IPS-11a (cell line): ENCODE data around the gene HEXIM1.
"Not testable (repeated sequence)": the region's sequence is repeated elsewhere in the genome, so short reads cannot be mapped to it uniquely, and the experiment has no call there.

ENCODE experiments used
- H3K4me3 ChIP-seq: one replicate; pipeline ENCODE4 v1.5.1; 2013; ENCODE audit warnings: low read depth, low read length, control low read depth

Gene HEXIM1

DNA sequence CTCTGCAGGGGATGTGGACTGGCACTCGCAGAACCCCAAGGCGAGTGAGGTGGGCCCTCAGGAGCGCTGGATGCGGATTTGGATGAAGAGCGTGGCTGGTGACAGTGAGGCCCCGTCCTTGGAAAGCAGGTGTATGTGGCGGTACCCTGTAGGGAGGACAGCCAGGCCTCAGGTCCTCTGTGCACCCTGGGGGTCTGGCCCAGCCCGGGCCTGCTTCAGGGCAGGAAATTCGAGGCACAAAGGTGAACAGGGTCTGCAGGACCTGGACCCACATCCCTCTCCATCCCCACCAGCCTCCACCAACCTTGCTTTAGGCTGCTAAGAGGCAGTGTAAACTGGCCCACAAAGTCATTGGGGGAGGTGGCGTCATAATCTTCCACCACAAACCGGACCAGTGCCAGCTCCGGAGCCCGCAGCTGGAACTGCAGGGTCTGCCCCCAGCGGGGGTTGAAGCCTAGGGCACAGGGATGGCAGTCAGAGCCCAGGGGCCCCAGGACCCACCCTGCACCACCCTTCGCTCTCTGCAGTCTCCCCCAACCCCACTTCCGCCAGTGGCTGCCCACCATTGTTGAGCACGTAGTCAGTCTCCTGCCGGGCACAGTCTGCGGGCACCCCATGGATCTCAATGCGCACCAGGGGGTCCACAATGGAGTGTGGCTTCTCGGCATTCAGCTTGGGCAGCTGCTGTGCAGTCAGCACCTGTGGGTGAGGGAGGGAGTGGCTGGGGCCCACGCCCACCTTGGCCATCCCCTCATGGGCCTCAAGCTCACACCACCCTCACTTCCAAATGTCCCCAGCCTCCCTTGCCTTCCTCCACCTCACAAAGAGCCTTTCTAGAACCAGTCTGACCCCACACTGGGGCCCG lies 35.5 kb upstream of the HEXIM1 start:
- no peak overlapping the region for H3K4me3 ChIP-seq

DNA sequence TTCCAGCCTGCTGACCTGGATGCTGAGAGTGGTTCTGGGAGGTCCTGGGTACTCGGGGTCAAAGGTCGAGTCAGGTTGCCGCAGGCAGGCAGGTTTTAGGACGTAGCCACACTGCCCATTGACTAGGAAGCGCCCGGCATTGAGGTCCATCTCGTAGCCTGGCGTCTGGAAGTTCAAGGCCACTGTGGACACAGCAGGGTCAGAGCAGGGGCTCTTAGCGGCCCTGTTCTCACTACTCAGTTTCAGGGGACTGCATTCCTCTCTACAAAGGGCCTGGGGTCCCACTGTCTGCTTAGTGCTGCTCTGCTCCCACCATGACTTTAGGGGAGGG lies 34.9 kb upstream of the HEXIM1 start:
- no peak overlapping the region for H3K4me3 ChIP-seq

DNA sequence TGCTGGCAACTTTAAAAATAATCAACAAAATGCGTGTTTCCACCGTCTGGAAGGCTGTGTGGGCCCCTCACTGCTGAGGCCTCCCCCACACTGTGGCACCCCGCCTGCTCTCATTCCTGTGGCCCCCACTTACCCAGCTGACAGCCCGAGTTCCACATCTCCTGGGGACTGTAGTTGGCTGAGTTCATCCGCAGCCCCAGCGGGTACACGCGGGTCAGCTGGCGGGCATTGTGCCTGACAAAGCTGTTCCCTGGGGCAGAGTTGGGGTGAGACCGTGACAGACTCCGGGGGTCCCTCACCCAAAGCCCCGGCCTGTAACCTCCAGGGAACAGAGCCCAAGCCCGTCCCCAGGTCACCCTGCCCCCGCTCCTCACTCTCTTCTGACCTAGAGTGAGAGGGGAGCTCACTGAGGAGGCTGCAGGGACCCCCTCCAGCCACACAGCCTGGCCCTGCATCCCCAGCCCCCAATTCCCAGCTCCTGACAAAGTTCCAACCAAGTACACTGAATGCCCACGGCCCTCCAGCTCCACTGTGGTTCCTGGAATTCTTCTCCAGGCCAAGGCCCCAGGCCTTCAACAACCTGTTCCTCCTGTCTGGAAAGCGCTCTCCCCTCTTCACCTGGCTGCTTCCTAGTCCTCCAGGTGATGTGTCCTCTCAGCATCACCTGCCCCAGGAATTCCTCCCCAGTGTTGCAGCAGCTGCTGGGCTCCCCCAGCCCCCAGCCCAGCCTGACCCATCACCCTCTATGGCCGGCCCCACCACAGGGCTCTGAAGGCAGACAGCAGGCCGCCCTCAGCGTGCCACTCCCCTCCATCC lies 34.0 kb upstream of the HEXIM1 start:
- H3K4me3 ChIP-seq: no peak overlapping the region

DNA sequence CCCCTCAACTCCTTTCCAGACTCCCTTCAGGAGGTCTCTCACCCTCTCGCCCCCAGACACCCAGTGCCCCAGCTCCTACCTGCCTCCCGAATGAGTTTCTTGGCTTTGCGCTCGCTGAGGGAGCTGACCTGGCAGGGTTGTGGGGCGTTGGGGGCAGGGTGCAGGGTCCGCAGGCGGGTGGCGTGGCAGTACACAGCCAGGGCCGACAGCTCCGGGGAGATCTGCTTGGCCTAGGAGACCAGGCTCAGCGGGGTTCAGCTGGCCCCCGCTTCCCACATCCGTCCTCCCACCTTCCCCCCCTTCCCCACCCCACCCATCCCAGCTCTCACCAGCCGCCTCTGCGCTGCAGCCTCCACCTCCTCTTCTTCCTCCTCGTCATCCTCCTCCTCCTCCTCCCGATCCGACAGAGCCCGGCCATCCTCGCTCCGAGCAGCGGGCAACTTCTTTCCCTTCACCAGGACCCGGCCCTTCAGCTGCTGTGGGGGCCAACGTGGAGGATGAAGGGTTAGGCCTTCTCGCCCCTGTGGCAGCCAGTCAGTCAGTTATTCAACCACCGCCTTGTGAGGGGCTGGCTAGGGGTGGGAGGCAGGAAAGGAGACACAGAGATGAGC lies 33.2 kb upstream of the HEXIM1 start:
- H3K4me3 ChIP-seq: no peak overlapping the region

DNA sequence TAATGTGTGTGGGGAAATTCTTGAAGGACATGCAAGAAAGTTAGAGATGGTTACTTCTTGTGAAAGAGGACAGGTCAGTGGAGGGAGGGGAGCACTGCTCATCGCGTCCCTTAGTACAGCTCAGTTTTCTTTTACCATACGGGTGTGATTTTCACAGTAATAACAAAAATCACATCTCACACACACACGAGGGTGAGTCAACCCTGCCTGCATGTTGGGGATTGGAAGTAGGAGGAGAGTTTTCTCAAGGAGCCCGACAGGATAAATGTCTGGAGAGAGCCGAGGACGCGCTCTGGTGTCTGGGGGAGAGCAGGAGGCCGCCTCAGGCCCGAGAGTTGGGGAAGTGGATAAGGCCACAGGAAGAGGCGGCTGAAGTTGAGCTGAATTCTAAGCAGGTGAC lies 32.4 kb upstream of the HEXIM1 start:
- no peak overlapping the region for H3K4me3 ChIP-seq

DNA sequence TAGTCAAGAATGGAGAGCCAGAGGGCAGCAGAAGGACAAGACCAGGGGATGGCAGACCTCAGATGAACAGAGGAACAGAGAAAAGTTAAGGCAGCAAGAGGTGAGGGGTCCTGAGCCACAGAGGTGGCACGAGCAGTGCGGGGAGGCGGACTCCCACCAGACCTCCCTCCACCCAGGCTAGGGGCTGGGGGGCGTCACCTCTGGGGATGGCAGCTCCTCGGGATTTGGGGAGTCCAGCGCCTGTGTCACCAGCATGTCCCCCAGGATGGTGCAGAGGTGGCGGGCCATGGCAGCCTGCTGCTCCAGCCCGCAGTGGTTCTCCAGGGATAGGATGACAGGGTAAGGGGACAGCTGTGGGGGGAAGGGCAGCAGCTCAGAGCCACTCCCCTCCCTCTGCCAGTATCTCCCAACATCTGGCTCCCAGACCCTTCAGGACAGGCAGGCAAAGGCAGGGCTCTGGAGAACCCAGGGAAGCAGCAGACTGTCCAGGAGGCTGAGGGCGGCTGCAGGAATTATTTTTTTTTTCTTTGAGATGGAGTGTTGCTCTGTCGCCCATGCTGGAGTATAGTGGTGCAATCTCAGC lies 31.8 kb upstream of the HEXIM1 start:
- H3K4me3 ChIP-seq: no peak overlapping the region

DNA sequence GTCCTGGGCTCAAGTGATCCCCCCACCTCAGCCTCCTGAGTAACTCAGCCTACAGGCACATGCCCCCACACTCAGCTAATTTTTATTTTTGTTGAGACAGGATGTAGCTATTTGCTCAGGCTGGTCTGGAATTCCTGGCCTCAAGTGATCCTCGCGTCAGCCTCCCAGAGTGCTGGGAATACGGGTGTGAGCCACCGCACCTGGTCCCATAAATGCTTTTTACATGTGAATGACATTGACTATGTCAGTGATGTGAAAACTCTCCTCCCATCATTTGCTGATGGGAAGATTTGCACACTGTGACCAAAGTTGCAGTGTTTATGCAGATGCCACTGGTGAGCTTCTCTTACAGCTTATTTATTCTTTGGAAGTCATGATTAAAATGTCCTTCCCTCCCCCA lies 30.9 kb upstream of the HEXIM1 start:
- no peak overlapping the region for H3K4me3 ChIP-seq

DNA sequence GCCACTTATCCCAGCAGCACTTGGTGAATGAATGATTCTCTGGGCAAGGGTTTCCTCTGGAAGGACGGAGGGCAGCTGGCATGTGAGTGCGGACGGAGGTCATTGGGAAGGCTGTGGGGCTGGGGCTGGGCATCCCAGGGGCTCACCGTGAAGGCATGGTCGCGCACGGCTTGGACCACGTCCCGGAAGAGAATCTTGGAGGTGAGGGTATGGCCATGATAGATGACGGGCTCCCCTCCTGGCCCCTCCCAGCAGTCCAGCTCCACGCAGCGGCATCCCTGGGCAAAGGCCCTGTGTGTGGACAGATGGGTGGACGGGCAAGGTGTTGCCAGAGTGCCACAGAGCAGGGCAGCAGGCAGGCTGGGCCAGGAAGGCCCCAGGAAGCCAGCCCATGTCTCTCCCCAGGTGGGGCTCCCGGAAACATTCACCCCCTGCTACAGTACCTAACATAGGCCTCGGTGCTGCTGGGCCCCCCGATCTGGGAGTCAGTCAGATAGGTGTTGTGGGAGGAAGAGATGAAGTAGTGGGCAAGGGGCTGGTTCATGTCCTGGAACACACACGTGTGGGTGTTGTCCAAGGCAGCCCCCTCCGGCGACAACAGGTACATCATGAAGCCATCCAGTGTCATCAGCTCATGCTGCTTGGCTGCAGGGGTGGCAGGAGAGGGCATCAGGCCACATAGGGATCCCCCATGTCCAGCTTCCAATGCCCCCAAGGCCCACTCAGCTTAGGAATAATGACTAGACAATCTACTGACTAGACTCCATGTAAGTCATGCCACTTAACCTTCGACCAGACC lies 30.2 kb upstream of the HEXIM1 start:
- H3K4me3 ChIP-seq: no peak overlapping the region

DNA sequence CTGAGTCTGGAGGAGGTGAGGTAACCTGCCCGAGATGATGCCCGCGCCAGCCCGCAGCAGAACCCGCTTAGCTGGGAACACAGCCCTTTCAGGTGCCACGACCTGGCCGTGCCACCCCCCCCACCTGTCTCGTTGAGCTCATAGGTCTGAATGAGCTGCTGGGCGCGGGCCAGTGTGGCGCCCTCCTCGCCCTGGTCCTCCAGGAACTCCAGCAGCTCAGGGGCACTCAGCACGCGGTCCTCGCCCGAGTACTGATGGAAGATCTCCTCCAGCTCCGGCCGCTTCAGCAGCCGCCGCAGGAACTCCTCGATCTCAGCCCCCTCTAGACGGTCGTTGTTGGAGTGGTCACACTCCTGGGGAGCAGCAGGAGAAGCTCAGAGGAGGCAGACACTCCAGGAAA lies 29.6 kb upstream of the HEXIM1 start:
- H3K4me3 ChIP-seq: no peak overlapping the region

DNA sequence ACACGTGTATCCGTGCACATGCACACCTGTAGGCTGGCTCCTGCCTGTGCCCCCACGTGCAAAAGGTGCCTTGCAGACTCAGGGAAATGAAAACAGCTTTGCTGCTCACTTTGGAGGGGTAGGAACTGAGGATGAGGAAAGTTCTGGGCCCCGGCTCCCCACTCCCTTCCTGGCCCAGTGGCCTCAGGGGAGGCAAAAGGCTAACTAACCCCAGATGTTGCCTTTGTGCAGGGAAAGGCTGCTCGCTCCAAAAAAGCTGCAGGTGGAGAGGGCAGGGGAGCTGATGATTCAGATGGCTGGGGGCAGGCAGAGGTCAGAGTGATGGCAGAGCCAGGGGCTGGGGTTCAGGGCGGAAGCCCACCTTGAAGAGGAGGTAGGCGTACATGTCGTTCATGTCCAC lies 28.3 kb upstream of the HEXIM1 start:
- H3K4me3 ChIP-seq: no peak overlapping the region

DNA sequence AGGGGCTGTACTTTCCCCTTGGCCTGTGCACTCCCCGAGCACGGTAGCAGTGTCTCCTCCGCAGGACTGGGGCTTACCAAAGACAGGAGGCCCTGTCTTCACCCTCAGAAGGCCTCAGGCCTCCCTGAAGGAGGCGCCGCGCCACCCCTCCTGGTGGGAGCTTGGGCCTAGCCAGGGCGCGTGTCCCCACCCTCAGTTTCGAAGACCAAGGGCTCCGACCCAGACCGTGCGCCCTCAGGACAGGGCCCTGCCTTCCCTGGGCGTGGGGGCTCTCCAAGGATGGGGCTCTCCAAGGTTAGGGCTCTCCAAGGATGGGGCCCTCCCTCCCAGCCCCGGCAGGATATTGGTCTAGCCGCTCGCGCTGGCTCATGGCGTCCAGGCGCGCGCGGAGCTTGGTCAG lies 27.7 kb upstream of the HEXIM1 start:
- H3K4me3 ChIP-seq: no peak overlapping the region

DNA sequence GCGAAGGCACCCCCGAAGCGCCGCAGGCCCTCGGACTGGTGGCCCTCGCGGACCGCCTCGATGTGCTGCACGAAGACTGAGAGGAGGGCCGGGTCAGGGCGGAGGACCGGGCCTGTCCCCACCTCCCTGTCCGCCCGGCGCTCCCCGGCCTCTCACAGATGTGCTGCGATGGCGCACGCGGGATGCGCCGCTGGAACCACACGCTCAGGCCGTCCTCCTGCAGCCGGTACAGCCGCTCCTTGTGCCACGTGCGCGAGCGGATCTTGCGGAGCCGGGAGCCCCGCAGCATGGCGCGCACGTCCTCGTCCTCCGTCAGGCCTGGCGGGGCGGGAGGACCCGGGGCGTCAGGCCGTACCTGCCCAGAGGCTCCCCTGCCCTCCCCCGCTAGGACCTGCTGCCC lies 27.2 kb upstream of the HEXIM1 start:
- no peak overlapping the region for H3K4me3 ChIP-seq

DNA sequence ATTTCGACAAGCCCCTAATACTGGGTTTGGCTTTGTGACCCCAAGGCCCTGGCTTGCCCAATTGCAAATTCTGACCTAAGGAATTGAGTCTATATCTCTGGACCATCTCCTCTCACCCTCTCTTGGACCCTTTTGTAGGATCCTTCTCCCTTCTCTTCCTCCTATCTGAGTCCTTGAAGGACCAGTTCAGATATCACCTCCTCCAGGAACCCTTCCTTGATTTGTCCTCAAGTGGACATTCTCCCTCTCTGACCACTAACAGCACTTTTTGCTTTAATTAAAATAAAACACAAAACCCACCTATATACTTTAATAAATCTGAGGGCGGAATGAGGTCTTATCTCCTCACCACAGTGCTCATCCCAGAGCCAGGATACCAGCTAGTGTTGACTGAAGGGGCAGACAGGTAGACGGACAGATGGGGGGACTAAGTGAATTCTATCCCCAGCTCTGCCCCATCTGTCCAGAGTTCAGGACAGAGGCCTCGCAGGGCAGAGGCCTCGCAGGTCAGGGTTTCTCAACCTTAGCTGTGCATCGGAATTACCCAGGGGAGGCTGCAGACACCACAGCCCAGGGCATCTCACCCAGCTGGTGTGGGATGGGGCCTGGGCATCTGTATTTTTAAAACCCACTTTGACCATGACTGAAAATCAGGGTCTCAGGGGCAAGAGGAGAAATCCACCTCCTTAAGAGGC lies 25.1 kb upstream of the HEXIM1 start:
- H3K4me3 ChIP-seq: no peak overlapping the region

DNA sequence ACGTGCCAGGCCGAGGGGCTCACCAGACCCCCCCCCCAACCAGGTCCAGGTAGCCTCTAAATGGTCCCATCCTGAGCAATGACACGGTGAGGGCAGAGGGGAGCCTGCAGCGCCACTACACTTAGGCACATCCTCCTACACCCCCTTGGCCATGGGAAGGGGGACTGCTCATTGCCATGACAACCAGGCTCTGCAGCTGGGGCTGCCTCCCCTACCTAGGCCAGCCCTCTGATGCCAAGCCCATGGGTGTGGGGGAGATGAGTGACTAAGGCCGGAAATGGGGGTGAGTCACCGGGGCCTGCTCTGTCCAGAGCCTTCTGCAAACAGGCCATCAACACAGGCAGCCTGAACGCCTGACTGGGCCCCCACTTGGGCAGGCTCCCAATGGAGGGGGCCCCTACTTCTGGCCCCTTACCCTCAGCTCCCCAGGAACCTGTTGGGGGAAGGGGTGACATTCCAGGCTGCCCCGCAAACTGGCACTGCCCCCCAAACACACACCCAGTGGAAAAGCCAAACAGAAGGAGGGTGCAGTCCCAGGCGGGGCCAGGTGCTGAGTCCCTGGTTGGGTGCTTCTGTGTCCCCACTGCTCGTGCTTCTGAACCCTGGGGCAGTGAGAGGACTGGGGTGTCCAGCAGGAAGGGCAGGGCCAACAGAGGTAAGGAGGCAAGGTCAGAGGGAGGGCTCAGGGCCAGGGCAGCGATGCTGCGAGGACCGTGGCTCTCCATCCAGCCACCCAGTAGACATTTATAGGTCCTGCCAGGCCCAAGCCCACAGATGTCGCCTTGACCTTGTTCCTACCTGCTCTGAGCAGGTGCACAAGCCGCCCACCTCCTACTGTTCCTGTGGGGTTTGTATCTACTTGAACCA lies 24.1 kb upstream of the HEXIM1 start:
- no peak overlapping the region for H3K4me3 ChIP-seq

DNA sequence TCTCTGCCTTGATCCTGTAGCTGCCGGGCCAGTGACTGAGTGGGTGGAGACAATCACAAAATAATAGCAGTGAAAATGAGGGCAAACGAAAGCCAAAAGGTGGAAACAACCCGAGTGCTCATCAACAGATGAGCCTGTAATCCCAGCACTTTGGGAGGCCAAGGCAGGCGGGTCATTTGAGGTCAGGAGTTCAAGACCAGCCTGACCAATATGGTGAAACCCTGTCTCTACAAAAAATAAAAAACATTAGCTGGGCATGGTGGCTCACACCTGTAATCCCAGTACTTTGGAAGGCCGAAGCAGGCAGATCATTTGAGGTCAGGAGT lies 23.5 kb upstream of the HEXIM1 start:
- not testable (repeated sequence) for H3K4me3 ChIP-seq

DNA sequence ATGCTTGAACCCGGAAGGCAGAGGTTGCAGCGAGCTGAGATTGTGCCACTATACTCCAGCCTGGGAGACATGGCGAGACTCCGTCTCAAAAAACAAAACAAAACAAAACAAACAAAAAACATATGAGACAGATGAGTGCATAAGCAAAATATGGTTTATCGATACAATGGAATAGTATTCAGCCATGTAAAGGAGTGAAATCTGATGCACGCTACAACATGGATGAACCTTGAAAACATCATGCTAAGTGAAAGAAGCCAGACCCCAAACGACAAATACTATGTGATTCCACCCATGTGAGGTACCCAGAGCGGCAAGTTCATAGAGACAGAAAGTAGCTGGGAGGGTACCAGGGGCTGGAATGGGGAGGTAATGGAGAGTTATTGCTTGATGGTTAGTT lies 22.8 kb upstream of the HEXIM1 start:
- no peak overlapping the region for H3K4me3 ChIP-seq

DNA sequence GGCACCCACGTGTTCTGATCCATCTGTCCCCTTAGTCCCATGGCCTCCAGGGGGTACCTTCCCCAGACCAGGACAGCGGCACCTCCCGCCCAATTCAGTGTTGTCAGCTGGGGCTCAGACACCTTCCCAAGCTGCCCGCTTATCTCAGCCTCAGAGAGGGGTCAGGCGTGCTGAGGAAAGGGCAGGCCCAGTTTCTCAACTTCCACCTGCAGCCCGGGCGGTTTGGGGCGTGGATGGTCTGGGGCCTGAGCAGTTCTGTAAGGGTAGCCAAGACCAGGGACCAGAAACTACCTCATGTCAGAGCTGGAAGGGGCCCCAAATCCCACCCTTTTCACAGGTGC lies 21.1 kb upstream of the HEXIM1 start:
- no peak overlapping the region for H3K4me3 ChIP-seq

DNA sequence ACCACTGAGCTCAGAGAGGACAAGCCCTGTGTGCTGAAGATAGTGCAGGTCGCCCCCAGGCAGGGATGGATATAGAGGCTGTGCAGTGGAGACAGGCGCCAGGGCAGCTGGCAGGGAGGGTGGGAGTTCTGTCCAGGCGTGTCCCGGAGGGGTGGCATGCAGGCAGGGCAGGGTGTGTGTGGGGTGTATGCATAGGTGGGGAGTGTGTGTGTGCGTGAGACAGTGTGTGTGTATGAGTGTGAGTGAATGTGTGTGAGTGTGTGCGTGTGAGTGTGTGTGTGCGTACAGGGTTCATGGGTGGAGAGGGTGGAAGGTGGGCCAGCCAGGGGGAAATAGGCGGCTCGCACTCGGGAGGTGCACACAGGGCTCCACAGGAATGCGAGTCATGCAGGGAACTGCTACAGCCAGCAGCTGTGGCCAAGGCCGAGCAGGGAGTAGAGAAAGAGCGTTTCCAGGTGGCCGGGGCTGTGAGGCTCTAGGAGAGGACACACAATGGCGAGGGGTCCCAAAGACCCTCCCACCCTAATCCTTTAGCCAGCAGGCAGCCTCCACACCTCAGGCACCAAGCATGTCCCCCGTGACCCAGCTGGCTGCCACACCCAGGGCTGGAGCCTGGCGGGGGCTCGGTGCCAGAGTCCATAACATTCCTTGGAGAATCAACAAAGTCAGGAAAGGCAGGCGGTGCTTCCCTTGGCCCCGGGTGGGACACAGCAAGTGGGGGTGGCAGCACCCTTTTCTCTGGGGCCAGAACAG lies 20.6 kb upstream of the HEXIM1 start:
- no peak overlapping the region for H3K4me3 ChIP-seq

DNA sequence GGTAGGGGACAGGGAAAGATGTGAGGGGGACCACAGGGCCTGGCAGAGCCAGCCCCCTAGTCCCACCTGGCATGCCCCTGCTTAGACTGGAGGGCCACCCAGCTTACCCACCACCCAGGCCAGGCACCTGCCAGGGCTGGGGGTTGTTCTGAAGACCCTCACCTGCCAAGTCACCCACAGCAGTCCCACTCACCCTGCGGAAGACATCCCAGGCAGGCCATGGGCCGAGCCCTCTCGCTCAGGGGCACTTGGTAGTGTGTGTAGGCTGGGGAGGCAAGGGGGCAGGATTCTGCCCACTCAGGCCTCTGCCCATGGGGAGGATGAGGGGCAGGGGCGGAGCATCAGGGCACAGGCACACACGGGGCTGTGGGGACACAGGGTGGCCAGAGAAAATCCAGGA lies 19.9 kb upstream of the HEXIM1 start:
- no peak overlapping the region for H3K4me3 ChIP-seq
